Type B pancreatic cell (in vitro differentiated cells): ENCODE results near the gene POLR3GL. TPM values are rescaled to one million over a fixed set of nuclear protein-coding genes. Genes with fewer than 3 reads are reported as not detected.
"Not testable (repeated sequence)": the region's sequence is repeated elsewhere in the genome, so short reads cannot be mapped to it uniquely, and the experiment has no call there.

Experiments
- DNase-seq: peaks from one replicate; pipeline ENCODE4 v3.0.0; 2021; ENCODE audit warnings: mixed read lengths; ENCODE audit not compliant: unreplicated experiment; ENCODE audit errors: extremely low spot score
- H3K27ac Mint-ChIP-seq: 2 replicates; pipeline ENCODE4 v1.8.0; 2021; ENCODE audit warnings: mild to moderate bottlenecking, mixed read lengths
- H3K27me3 Mint-ChIP-seq: 2 replicates; pipeline ENCODE4 v1.8.0; 2021; ENCODE audit warnings: mixed read lengths
- H3K36me3 Mint-ChIP-seq: 2 replicates; pipeline ENCODE4 v1.8.0; 2021; ENCODE audit warnings: mixed read lengths
- H3K4me1 Mint-ChIP-seq: one replicate; pipeline ENCODE4 v1.8.0; 2021; ENCODE audit warnings: mixed read lengths; ENCODE audit not compliant: unreplicated experiment
- H3K4me3 Mint-ChIP-seq: 2 replicates; pipeline ENCODE4 v1.8.0; 2021; ENCODE audit warnings: mild to moderate bottlenecking, mixed read lengths
- H3K9me3 Mint-ChIP-seq: 2 replicates; pipeline ENCODE4 v1.8.0; 2021; ENCODE audit warnings: mixed read lengths
- total RNA-seq: library from RNA; stranded (reverse); gene quantifications from 2 replicates; pipeline ENCODE4 v1.2.1, GENCODE V29; 2021; ENCODE audit warnings: low replicate concordance
- TF ChIP-seq, protein P1 (sequence below): fragments of 200-600 bp; sonication (generic); conservative IDR thresholded peaks from 2 replicates; pipeline ENCODE4 v1.5.0; 2021; ENCODE audit warnings: antibody characterized with exemption, mild to moderate bottlenecking

Gene POLR3GL
- total RNA-seq, 1 donor from 2014 or later = 14.1 TPM

DNA sequence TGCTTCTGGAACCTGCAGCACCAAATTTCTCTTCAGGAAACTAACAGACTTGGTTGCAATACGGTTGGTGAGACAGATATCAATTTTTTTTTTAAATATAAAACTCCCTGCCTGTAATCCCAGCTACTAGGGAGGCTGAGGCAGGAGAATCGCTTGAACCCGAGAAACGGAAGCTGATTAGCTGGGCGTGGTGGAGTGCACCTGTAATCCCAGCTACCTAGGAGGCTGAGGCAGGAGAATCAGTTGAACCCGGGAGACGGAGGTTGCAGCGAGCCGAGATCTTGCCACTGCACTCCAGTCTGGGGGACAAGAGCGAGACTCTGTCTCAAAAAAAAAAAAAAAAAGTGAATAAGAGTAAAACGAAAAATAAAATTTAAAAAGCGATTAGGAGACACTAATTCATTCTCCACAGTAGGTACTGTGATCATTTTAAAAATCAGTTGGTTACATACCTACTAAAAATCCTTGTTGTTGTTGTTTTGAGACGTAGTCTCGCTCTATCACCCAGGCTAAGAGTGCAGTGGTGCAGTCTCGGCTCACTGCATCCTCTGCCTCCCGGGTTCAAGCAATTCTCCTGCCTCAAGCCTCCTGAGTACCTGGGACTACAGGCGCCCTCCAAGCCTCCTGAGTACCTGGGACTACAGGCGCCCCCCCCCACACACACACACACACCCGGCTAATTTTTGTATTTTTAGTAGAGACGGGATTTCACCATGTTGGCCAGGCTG lies 36.4 kb upstream of the POLR3GL start:
- Mint-ChIP-seq H3K36me3 (peaks cover 6% of the 10 kb centered on the region), H3K4me3 (peak overlapping the region; percentile 86), H3K9me3 (no peaks in the 10 kb centered on the region), H3K4me1 (peaks cover 13% of the 10 kb centered on the region), H3K27me3 (no peaks in the 10 kb centered on the region), H3K27ac (peak overlapping the region; percentile 73)
- TF ChIP-seq, protein P1, sequence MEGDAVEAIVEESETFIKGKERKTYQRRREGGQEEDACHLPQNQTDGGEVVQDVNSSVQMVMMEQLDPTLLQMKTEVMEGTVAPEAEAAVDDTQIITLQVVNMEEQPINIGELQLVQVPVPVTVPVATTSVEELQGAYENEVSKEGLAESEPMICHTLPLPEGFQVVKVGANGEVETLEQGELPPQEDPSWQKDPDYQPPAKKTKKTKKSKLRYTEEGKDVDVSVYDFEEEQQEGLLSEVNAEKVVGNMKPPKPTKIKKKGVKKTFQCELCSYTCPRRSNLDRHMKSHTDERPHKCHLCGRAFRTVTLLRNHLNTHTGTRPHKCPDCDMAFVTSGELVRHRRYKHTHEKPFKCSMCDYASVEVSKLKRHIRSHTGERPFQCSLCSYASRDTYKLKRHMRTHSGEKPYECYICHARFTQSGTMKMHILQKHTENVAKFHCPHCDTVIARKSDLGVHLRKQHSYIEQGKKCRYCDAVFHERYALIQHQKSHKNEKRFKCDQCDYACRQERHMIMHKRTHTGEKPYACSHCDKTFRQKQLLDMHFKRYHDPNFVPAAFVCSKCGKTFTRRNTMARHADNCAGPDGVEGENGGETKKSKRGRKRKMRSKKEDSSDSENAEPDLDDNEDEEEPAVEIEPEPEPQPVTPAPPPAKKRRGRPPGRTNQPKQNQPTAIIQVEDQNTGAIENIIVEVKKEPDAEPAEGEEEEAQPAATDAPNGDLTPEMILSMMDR = no peak
- no peak for DNase-seq

DNA sequence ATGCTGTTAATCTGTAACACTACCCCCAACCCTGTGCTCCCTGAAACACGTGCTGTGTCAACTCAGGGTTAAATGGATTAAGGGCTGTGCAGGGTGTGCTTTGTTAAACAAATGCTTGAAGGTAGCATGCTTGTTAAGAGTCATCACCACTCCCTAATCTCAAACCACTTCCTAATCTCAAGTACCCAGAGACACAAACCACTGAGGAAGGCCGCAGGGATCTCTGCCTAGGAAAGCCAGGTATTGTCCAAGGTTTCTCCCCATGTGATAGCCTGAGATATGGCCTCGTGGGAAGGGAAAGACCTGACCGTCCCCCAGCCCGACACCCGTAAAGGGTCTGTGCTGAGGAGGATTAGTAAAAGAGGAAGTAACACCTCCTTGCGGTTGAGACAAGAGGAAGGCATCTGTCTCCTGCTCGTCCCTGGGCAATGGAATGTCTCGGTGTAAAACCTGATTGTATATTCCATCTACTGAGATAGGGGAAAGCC lies 31.9 kb upstream of the POLR3GL start:
- H3K27me3 Mint-ChIP-seq, H3K36me3 Mint-ChIP-seq, H3K27ac Mint-ChIP-seq, H3K4me1 Mint-ChIP-seq, H3K4me3 Mint-ChIP-seq, H3K9me3 Mint-ChIP-seq, DNase-seq: not testable (repeated sequence)

DNA sequence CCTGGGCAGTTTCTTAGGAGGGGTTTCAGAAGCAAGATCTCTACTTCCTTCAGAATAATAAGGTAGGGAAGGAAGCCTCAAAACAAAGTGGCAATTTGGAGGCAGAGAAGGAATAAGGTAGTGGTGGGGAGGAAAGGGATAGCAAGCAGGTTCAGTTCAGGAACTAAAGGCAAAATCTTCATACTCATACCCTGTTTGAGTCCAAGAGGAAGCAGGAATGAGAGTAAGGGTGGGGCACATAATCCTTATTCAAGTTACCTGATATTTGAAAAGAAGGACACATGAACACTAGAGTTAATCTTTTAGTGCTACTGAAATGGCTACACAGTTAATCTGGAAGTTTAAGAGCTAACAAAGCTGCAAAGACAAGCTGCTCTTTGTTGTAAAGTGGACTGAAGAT lies 28.8 kb upstream of the POLR3GL start:
- Mint-ChIP-seq H3K27me3 (no peaks in the 10 kb centered on the region), H3K9me3 (no peaks in the 10 kb centered on the region), H3K36me3 (peaks cover 3% of the 10 kb centered on the region), H3K4me3 (no peak overlapping the region), H3K4me1 (no peaks in the 10 kb centered on the region), H3K27ac (no peak overlapping the region)
- TF ChIP-seq, protein P1 = no peak
- no peak for DNase-seq

DNA sequence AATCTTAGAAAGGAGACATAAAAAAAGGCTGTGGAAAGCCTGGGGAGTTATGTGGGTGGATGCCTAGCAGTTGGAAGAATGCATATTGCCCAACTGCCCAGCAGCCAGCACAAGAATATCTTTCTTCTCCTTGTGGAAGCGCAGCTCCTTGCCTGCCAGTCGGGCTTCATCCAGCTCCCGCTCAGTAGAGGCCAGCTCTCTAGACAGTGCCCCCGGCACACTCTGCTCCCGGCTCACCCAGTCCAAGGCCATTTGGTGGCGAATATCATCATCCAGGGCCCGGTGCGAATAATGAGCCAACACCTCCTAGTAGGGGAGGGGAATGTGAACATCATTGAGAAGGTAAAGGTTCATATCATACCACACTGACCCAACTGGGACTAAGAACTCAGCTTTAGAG lies 28.2 kb upstream of the POLR3GL start:
- no peak overlapping the region for H3K27ac Mint-ChIP-seq
- H3K9me3 Mint-ChIP-seq = no peaks in the 10 kb centered on the region
- H3K27me3 Mint-ChIP-seq = no peaks in the 10 kb centered on the region
- no peak overlapping the region for H3K4me3 Mint-ChIP-seq
- H3K36me3 Mint-ChIP-seq = peaks cover 3% of the 10 kb centered on the region
- H3K4me1 Mint-ChIP-seq = no peaks in the 10 kb centered on the region
- TF ChIP-seq, protein P1 = no peak
- no peak for DNase-seq

GRCh38 chr1:145937436-145937835 lies 27.1 kb upstream of the POLR3GL start:
- no peaks in the 10 kb centered on the region for H3K27me3 Mint-ChIP-seq
- no peaks in the 10 kb centered on the region for H3K9me3 Mint-ChIP-seq
- DNase-seq = no peak
- TF ChIP-seq, protein P1 = no peak
- no peak overlapping the region for H3K4me3 Mint-ChIP-seq
- H3K4me1 Mint-ChIP-seq = no peaks in the 10 kb centered on the region
- H3K36me3 Mint-ChIP-seq = peaks cover 3% of the 10 kb centered on the region
- no peak overlapping the region for H3K27ac Mint-ChIP-seq

DNA sequence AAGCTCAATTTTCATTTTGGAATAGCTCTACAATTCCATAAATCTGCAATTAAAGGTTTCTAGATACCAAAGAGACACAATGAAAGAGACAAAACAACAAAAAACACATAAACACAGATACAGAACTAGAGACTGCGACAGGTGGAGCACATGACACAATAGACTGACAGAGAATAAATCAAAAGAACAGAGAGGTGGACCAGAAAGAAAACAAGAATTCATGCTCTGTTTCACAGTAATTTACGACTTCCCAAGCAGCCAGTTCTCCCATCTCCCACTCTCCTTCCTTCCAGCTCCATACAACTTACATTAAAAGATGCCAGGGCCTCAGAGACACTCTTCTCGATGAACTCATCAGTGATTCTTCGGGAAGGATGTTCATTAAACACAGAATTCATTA lies 22.1 kb upstream of the POLR3GL start:
- Mint-ChIP-seq H3K27ac (no peak overlapping the region), H3K9me3 (no peaks in the 10 kb centered on the region), H3K4me1 (no peaks in the 10 kb centered on the region), H3K4me3 (no peak overlapping the region), H3K27me3 (no peaks in the 10 kb centered on the region), H3K36me3 (no peaks in the 10 kb centered on the region)
- TF ChIP-seq, protein P1 = no peak
- DNase-seq = no peak
